ENCODE data around the gene ANKRD34B. TPM values are rescaled to one million over a fixed set of nuclear protein-coding genes. Genes with fewer than 3 reads are reported as not detected.

ANKRD34B gene
- total RNA-seq, 1 donor from 2014 or later = 0.07 TPM

DNA sequence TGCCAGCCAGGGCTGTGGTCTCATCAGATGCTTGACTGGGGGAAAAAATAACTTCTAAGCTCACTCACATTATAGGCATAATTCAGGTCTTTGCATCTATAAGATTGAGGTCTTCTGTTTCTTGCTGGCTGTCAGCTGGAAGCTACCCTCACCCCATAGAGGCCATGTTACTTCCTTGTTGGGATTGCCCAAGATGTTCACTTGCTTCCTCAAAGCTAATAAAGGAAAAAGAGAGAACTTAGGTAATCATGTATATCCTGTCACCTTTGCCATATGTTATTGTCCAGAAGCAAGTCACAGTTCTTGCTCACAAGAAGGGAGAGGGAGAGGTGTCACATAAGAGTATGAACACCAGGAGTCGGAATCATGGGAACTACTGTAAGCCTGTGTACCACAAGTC is 38.7 kb upstream of the ANKRD34B start:
- no peaks in the 10 kb centered on the region for H3K27me3 Mint-ChIP-seq
- no peak overlapping the region for H3K27ac Mint-ChIP-seq
- H3K4me3 Mint-ChIP-seq = no peak overlapping the region
- DNase-seq (ENCODE audit: extremely low spot score, unreplicated experiment) = no peak
- H3K36me3 Mint-ChIP-seq = no peaks in the 10 kb centered on the region
- H3K9me3 Mint-ChIP-seq = no peaks in the 10 kb centered on the region
- TF ChIP-seq CTCF (conservative IDR thresholded peaks at IDR 0.05) = no peak
- H3K4me1 Mint-ChIP-seq (ENCODE audit: unreplicated experiment) = no peaks in the 10 kb centered on the region

GRCh38 chr5:80607832-80608231 is 37.8 kb upstream of the ANKRD34B start:
- Mint-ChIP-seq H3K4me1 (ENCODE audit: unreplicated experiment) (no peaks in the 10 kb centered on the region), H3K36me3 (no peaks in the 10 kb centered on the region), H3K9me3 (no peaks in the 10 kb centered on the region), H3K27ac (no peak overlapping the region), H3K27me3 (no peaks in the 10 kb centered on the region), H3K4me3 (no peak overlapping the region)
- TF ChIP-seq CTCF (conservative IDR thresholded peaks at IDR 0.05) = no peak
- no peak for DNase-seq (ENCODE audit: extremely low spot score, unreplicated experiment)

GRCh38 chr5:80607343-80607742 is 37.3 kb upstream of the ANKRD34B start:
- no peaks in the 10 kb centered on the region for H3K4me1 Mint-ChIP-seq (ENCODE audit: unreplicated experiment)
- DNase-seq (ENCODE audit: extremely low spot score, unreplicated experiment) = no peak
- no peak overlapping the region for H3K4me3 Mint-ChIP-seq
- H3K9me3 Mint-ChIP-seq = no peaks in the 10 kb centered on the region
- no peaks in the 10 kb centered on the region for H3K36me3 Mint-ChIP-seq
- no peak overlapping the region for H3K27ac Mint-ChIP-seq
- no peak for TF ChIP-seq CTCF (conservative IDR thresholded peaks at IDR 0.05)
- no peaks in the 10 kb centered on the region for H3K27me3 Mint-ChIP-seq

DNA sequence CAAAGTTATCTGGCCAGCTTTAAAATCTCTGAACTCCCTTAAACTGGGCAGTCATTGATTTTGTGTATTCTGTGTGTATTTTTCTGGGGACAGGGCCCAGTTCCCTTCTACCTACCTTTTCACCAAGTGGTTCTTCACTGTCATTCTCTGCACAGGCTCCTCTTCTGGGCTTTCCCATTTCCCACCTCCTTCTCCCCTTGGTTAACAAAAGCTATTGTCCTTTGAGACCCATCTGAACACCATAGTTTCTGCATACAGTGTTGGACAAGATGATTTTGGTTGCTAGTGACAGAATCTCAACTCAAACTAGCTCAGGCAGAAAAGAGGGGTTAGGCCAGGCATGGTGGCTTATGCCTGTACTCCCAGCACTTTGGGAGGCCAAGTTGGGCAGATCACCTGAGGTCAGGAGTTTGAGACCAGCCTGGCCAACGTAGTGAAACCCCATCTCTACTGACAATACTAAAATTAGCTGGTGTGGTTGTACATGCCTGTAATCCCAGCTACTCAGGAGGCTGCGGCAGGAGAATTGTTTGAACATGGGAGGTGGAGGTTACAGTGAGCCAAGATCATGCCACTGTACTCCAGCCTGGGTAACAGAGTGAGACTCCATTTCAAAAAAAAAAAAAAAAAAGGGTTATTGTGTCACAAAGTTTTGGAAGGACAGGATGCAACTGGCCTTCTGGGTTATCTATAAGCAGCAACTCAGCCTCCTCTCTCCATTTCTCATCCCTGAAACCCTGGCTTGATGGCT is 31.0 kb upstream of the ANKRD34B start:
- no peak overlapping the region for H3K27ac Mint-ChIP-seq
- no peaks in the 10 kb centered on the region for H3K27me3 Mint-ChIP-seq
- H3K36me3 Mint-ChIP-seq = no peaks in the 10 kb centered on the region
- H3K4me3 Mint-ChIP-seq = no peak overlapping the region
- no peaks in the 10 kb centered on the region for H3K9me3 Mint-ChIP-seq
- no peak for DNase-seq (ENCODE audit: extremely low spot score, unreplicated experiment)
- H3K4me1 Mint-ChIP-seq (ENCODE audit: unreplicated experiment) = no peaks in the 10 kb centered on the region
- no peak for TF ChIP-seq CTCF (conservative IDR thresholded peaks at IDR 0.05)

DNA sequence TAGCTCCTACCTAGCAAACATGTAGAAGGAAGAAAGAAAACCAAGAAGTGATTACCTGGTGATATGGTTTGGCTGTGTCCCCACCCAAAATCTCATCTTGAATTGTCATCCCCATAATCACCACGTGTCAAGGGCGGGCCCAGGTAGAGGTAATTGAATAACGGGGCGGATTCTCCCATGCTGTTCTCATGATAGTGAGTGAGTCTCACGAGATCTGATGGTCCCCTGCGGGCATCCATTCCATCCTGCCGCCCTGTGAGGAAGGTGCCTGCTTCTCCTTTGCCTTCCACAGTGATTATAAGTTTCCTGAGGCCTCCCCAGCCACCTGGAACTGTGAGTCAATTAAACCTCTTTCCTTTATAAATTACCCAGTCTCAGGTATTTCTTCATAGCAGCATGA is 27.4 kb upstream of the ANKRD34B start:
- no peak overlapping the region for H3K4me3 Mint-ChIP-seq
- no peaks in the 10 kb centered on the region for H3K27me3 Mint-ChIP-seq
- no peak overlapping the region for H3K27ac Mint-ChIP-seq
- no peak for TF ChIP-seq CTCF (conservative IDR thresholded peaks at IDR 0.05)
- DNase-seq (ENCODE audit: extremely low spot score, unreplicated experiment) = no peak
- H3K36me3 Mint-ChIP-seq = no peaks in the 10 kb centered on the region
- no peaks in the 10 kb centered on the region for H3K9me3 Mint-ChIP-seq
- H3K4me1 Mint-ChIP-seq (ENCODE audit: unreplicated experiment) = no peaks in the 10 kb centered on the region

Measured in type B pancreatic cell (in vitro differentiated cells).